ENCODE results near the gene PIR. TPM values are rescaled to one million over a fixed set of nuclear protein-coding genes. Genes with fewer than 3 reads are reported as not detected.

PIR gene
- total RNA-seq, 1 donor from 2014 or later, result 28.8 TPM

- Mint-ChIP-seq H3K27me3 (ENCODE audit: low read depth) (peaks cover 4% of the 10 kb centered on the region), H3K36me3 (no peaks in the 10 kb centered on the region), H3K4me1 (no peaks in the 10 kb centered on the region), H3K27ac (no peak overlapping the region), H3K9me3 (no peaks in the 10 kb centered on the region), H3K4me3 (no peak overlapping the region)
- no peak for TF ChIP-seq CTCF (IDR thresholded peaks at IDR 0.05; ENCODE audit: unreplicated experiment)
- no peak for DNase-seq (ENCODE audit: low spot score in 2 of 2, unreplicated experiment in 2 of 2)
Observed at GRCh38 chrX:15509845-15510244, 16.7 kb upstream of the PIR start.

GRCh38 chrX:15507005-15507404 lies 13.9 kb upstream of the PIR start:
- H3K36me3 Mint-ChIP-seq, result no peaks in the 10 kb centered on the region
- no peak overlapping the region for H3K27ac Mint-ChIP-seq
- H3K27me3 Mint-ChIP-seq (ENCODE audit: low read depth), result no peaks in the 10 kb centered on the region
- DNase-seq (ENCODE audit: low spot score in 2 of 2, unreplicated experiment in 2 of 2), result no peak
- H3K4me1 Mint-ChIP-seq, result no peaks in the 10 kb centered on the region
- no peak for TF ChIP-seq CTCF (IDR thresholded peaks at IDR 0.05; ENCODE audit: unreplicated experiment)
- no peak overlapping the region for H3K4me3 Mint-ChIP-seq
- H3K9me3 Mint-ChIP-seq, result no peaks in the 10 kb centered on the region

- no peaks in the 10 kb centered on the region for H3K9me3 Mint-ChIP-seq
- H3K36me3 Mint-ChIP-seq, result no peaks in the 10 kb centered on the region
- no peaks in the 10 kb centered on the region for H3K27me3 Mint-ChIP-seq (ENCODE audit: low read depth)
- H3K4me3 Mint-ChIP-seq, result no peak overlapping the region
- no peak for TF ChIP-seq CTCF (IDR thresholded peaks at IDR 0.05; ENCODE audit: unreplicated experiment)
- no peak overlapping the region for H3K27ac Mint-ChIP-seq
- H3K4me1 Mint-ChIP-seq, result no peaks in the 10 kb centered on the region
- DNase-seq (ENCODE audit: low spot score in 2 of 2, unreplicated experiment in 2 of 2), result no peak
Observed at GRCh38 chrX:15505101-15505500, 12.0 kb upstream of the PIR start.

DNA sequence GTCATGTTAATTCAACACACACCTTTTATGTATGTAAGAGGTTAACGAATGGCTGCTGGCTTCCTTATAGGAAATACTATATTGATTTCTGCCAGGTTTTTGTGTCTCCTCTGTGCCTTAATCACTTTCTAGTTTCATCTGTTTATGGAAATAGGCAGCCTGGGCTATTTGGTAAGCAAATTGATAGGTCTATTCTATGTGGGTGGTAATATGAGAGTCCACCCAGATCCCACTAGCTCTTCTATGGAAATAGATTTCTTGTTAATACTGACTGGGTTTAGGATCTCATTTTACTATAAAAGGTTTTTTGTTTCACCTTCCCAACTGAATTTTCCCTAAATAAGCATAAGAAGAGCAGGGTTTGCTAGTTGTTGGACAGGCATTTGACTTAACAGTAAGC lies 11.5 kb upstream of the PIR start:
- Mint-ChIP-seq H3K4me3 (no peak overlapping the region), H3K9me3 (no peaks in the 10 kb centered on the region), H3K36me3 (no peaks in the 10 kb centered on the region), H3K27me3 (ENCODE audit: low read depth) (no peaks in the 10 kb centered on the region), H3K27ac (no peak overlapping the region), H3K4me1 (no peaks in the 10 kb centered on the region)
- TF ChIP-seq CTCF (IDR thresholded peaks at IDR 0.05; ENCODE audit: unreplicated experiment), result no peak
- no peak for DNase-seq (ENCODE audit: low spot score in 2 of 2, unreplicated experiment in 2 of 2)

DNA sequence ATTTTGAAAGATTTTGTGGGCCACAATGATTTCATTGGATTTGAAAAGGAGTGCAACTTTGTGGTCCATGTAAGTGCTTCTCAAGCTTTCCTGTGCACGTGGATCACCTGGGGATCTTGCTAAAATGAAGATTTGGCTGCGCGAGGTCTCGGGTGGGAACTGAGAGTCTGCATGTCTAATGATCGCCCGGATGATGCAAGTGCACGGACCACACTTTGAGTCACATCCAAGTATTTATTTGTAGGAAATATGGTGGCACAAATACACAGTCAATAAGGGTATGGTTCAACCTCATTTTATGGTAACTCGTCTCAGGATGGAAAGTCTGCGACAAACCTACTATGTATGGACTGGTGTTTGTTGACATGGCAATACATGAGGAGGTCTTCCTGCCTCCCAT lies 8.4 kb upstream of the PIR start:
- Mint-ChIP-seq H3K4me1 (peaks cover 7% of the 10 kb centered on the region), H3K36me3 (no peaks in the 10 kb centered on the region), H3K27ac (no peak overlapping the region), H3K27me3 (ENCODE audit: low read depth) (no peaks in the 10 kb centered on the region), H3K4me3 (no peak overlapping the region), H3K9me3 (no peaks in the 10 kb centered on the region)
- DNase-seq (ENCODE audit: low spot score in 2 of 2, unreplicated experiment in 2 of 2), result no peak
- no peak for TF ChIP-seq CTCF (IDR thresholded peaks at IDR 0.05; ENCODE audit: unreplicated experiment)

DNA sequence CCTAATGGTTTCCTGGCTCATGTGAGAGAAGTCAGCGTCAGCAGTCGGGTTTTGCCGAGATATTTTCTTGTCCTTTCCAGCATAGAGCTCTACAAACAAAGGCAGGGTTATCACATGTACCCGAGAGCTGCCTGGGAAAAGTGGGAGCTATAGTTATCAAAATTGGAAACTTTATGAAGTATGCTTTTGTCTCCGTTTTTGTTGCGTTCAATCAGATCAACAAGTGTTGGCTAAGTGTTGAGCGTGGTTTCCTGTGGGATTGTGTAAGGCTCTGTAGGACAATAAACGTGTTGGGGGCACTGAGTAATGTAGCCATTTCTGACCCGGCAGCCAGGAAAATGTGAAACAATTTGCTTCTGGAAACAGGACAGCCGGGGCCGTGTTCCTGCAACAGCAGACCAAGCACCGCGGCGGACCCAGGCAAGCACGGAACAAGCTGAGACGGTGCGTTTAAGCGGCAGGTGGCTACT lies 7.4 kb upstream of the PIR start, which contains the start of gene BMX:
Gene BMX, plus strand, starts transcription at position 311 of the 470 bp plus-strand sequence. CDS start 7,547 bp downstream, outside the sequence.
- TF ChIP-seq CTCF (IDR thresholded peaks at IDR 0.05; ENCODE audit: unreplicated experiment), result no peak
- Mint-ChIP-seq H3K4me1 (peaks cover 10% of the 10 kb centered on the region), H3K27ac (no peak within 1 kb of the TSS), H3K9me3 (no peaks in the 10 kb centered on the region), H3K36me3 (no peaks in the 10 kb centered on the region), H3K27me3 (ENCODE audit: low read depth) (no peaks in the 10 kb centered on the region), H3K4me3 (no peak within 1 kb of the TSS)
- no peak for DNase-seq (ENCODE audit: low spot score in 2 of 2, unreplicated experiment in 2 of 2)
